Loucy (cell line): ENCODE measurements around the gene EFNB2.

Experiments used
- H2AFZ ChIP-seq: fragments of 200-600 bp; sonication (generic); 2 replicates; pipeline ENCODE4 v1.6.0; 2016; ENCODE audit warnings: antibody characterized with exemption, mild to moderate bottlenecking, low read length, moderate library complexity
- H3F3A ChIP-seq: fragments of 200-600 bp; 2 replicates; pipeline ENCODE4 v1.6.0; 2016; ENCODE audit warnings: antibody characterized with exemption, low read depth, mild to moderate bottlenecking
- H3K27me3 ChIP-seq: fragments of 200-600 bp; sonication (generic); 2 replicates; pipeline ENCODE4 v1.6.1; 2014; ENCODE audit warnings: low read length, mild to moderate bottlenecking; ENCODE audit not compliant: insufficient read depth, poor library complexity, severe bottlenecking
- H3K36me3 ChIP-seq: fragments of 200-600 bp; sonication (generic); 2 replicates; pipeline ENCODE4 v1.6.1; 2016; ENCODE audit warnings: low read length; ENCODE audit not compliant: insufficient read depth
- H3K4me1 ChIP-seq: fragments of 200-600 bp; sonication (generic); 2 replicates; pipeline ENCODE4 v1.5.1; 2014; ENCODE audit warnings: low read length, mild to moderate bottlenecking; ENCODE audit not compliant: insufficient read depth, poor library complexity, severe bottlenecking
- H3K4me2 ChIP-seq: fragments of 200-600 bp; sonication (generic); 2 replicates; pipeline ENCODE4 v1.6.0; 2014; ENCODE audit warnings: antibody characterized with exemption, low read length, low read depth, mild to moderate bottlenecking; ENCODE audit not compliant: poor library complexity, severe bottlenecking
- H3K4me3 ChIP-seq: fragments of 200-600 bp; sonication (generic); 2 replicates; pipeline ENCODE4 v1.5.1; 2014; ENCODE audit warnings: low read length, mild to moderate bottlenecking, mixed read lengths; ENCODE audit not compliant: poor library complexity, severe bottlenecking
- H3K79me2 ChIP-seq: fragments of 200-600 bp; sonication (generic); 2 replicates; pipeline ENCODE4 v1.6.1; 2014; ENCODE audit warnings: low read length; ENCODE audit not compliant: insufficient read depth
- H3K9ac ChIP-seq: fragments of 200-600 bp; sonication (generic); 2 replicates; pipeline ENCODE4 v1.6.0; 2014; ENCODE audit warnings: mild to moderate bottlenecking, low read depth, low read length, moderate library complexity; ENCODE audit not compliant: poor library complexity, severe bottlenecking
- H3K9me2 ChIP-seq: fragments of 200-600 bp; sonication (generic); replicated peaks from 2 replicates; pipeline ENCODE4 v1.6.1; 2016; ENCODE audit warnings: low read depth, low read length, mixed read lengths
- H3K9me3 ChIP-seq: fragments of 200-600 bp; sonication (generic); 2 replicates; pipeline ENCODE4 v1.6.1; 2014; ENCODE audit warnings: mild to moderate bottlenecking, antibody characterized with exemption, low read length, low read depth; ENCODE audit not compliant: insufficient read depth
- H4K20me1 ChIP-seq: fragments of 200-600 bp; sonication (generic); 2 replicates; pipeline ENCODE4 v1.6.0; 2014; ENCODE audit warnings: antibody characterized with exemption, low read length, mild to moderate bottlenecking; ENCODE audit not compliant: insufficient read depth, poor library complexity, severe bottlenecking
- EZH2phosphoT487 ChIP-seq: fragments of 200-600 bp; IDR thresholded peaks from 2 replicates; pipeline ENCODE4 v1.6.1; 2018; ENCODE audit warnings: antibody characterized with exemption, mild to moderate bottlenecking, moderate library complexity, borderline replicate concordance
- TF ChIP-seq, protein P1 (sequence below): fragments of 200-600 bp; sonication (generic); conservative IDR thresholded peaks from 2 replicates; pipeline ENCODE4 v1.5.1; 2014; ENCODE audit warnings: mild to moderate bottlenecking, antibody characterized with exemption, low read length

EFNB2 gene

DNA sequence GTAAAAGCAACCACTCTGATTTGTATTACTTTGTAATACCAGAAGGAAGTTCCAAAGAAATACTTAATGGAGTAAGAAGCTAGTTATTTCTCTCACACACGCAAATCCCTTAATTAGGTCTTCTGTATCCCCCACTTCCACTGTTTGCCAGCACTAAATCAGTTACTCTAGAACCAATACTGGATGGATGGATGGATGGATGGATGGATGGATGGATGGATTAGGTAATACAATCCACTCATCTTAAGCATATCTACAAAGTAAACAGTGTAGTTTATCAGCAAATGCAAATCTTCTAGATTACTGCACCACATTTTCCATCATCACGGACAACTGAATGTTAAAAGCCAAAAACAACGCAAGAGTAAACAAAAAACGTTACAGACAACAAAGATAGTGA is 5.2 kb upstream of the EFNB2 start:
- Histone ChIP-seq H4K20me1 (peaks cover 23% of the 10 kb centered on the region), H3F3A (no peaks in the 10 kb centered on the region), H3K9me2 (no peaks in the 10 kb centered on the region), H3K4me1 (no peaks in the 10 kb centered on the region), H3K4me2 (no peak overlapping the region), H3K4me3 (no peak overlapping the region), H3K9ac (no peak overlapping the region), H2AFZ (no peak overlapping the region), H3K27me3 (no peaks in the 10 kb centered on the region), H3K79me2 (peaks cover 12% of the 10 kb centered on the region), H3K9me3 (no peaks in the 10 kb centered on the region), H3K36me3 (peaks cover 52% of the 10 kb centered on the region)
- TF ChIP-seq, protein P1, sequence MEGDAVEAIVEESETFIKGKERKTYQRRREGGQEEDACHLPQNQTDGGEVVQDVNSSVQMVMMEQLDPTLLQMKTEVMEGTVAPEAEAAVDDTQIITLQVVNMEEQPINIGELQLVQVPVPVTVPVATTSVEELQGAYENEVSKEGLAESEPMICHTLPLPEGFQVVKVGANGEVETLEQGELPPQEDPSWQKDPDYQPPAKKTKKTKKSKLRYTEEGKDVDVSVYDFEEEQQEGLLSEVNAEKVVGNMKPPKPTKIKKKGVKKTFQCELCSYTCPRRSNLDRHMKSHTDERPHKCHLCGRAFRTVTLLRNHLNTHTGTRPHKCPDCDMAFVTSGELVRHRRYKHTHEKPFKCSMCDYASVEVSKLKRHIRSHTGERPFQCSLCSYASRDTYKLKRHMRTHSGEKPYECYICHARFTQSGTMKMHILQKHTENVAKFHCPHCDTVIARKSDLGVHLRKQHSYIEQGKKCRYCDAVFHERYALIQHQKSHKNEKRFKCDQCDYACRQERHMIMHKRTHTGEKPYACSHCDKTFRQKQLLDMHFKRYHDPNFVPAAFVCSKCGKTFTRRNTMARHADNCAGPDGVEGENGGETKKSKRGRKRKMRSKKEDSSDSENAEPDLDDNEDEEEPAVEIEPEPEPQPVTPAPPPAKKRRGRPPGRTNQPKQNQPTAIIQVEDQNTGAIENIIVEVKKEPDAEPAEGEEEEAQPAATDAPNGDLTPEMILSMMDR = no peak
- TF ChIP-seq EZH2phosphoT487 = no peak

DNA sequence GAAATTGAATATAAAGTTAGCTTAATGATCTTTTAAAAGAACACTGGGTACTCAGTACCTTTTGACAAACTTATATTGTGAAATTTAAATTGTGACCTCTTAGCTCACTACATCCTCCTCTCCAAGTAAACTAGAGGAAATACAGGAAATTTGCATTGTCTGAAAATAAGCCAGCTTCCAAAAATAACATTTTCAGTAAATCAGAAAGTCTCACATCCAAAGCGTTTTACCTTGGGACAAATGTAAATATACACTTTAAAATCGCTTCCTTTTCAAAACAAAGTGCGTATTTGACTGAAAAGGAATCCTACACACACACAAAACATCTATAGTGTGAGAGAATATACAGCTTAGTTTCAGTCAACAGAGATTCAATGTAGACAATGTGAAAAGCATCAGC is 2.1 kb upstream of the EFNB2 start:
- Histone ChIP-seq H3F3A (no peaks in the 10 kb centered on the region), H4K20me1 (peaks cover 3% of the 10 kb centered on the region)

DNA sequence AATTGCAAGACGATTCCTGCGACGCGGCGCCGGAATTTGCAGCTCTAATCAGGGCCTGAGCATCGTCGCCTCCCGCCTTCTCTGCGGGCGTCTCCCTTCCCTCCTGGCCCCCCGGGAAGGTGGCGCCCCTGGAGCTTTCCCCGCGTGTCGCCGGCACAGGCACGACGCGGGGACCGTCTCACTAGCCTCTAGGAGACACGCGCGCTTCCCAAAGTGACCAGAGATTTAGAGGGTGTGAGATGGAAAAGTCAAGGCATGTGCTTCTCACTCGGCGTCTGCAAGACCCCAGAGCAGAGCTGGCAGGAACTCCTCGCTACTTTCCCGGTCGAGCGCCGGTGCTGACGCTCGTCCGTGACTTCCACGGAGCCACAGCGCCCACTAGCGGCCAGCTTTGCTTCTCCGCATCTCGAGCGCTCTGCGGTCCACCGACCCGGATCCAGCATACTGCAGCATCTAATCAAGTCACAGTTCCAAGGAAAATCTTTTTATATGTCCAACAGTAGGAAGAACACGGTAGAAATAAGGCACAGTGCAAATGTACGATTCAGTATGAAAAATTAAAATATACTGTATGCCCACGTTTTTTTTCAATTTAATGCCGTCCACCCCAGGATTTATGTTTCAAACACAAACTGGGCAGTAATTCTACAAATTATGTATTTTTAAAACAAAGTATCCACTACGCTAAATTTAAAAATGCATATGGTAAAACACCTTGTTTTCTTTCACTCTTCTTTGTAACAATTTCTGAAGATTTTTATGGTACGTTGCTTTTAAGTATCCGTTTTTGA is 977 bp upstream of the EFNB2 start:
- H4K20me1 ChIP-seq = no peaks in the 10 kb centered on the region
- H3K27me3 ChIP-seq = no peaks in the 10 kb centered on the region
- H3K36me3 ChIP-seq = peaks cover 12% of the 10 kb centered on the region; the same call in 1 of the 2 replicates
- H3K79me2 ChIP-seq = no peaks in the 10 kb centered on the region
- no peaks in the 10 kb centered on the region for H3F3A ChIP-seq
- TF ChIP-seq, protein P1 = peak; percentile 57
- no peak for TF ChIP-seq EZH2phosphoT487
- no peak overlapping the region for H2AFZ ChIP-seq
- H3K9me3 ChIP-seq = no peaks in the 10 kb centered on the region
- no peak overlapping the region for H3K9ac ChIP-seq
- no peak overlapping the region for H3K4me3 ChIP-seq
- H3K4me1 ChIP-seq = no peaks in the 10 kb centered on the region
- H3K4me2 ChIP-seq = no peak overlapping the region
- H3K9me2 ChIP-seq = no peaks in the 10 kb centered on the region

More for the DNA sequence above, 2.1 kb upstream of the EFNB2 start:
- no peaks in the 10 kb centered on the region for H3K9me3 ChIP-seq
- H3K4me1 ChIP-seq = no peaks in the 10 kb centered on the region
- H3K9me2 ChIP-seq = no peaks in the 10 kb centered on the region
- H3K4me2 ChIP-seq = no peak overlapping the region
- H3K79me2 ChIP-seq = no peaks in the 10 kb centered on the region
- no peak overlapping the region for H3K9ac ChIP-seq
- no peak overlapping the region for H3K4me3 ChIP-seq
- TF ChIP-seq EZH2phosphoT487 = no peak
- TF ChIP-seq, protein P1 = no peak
- no peak overlapping the region for H2AFZ ChIP-seq
- no peaks in the 10 kb centered on the region for H3K27me3 ChIP-seq
- peaks cover 22% of the 10 kb centered on the region for H3K36me3 ChIP-seq
